HG02623 (cell line): ENCODE measurements around the gene HECTD1.
A peak's percentile ranks its signal among the peaks of the same experiment; 100 is the strongest.
"Not testable (repeated sequence)": the region's sequence is repeated elsewhere in the genome, so short reads cannot be mapped to it uniquely, and the experiment has no call there.

Source experiments
- ATAC-seq: cut with Tn5 transposase; IDR thresholded peaks from one replicate; pipeline ENCODE4 v1.9.1; 2021; ENCODE audit warnings: moderate library complexity; ENCODE audit not compliant: unreplicated experiment

HECTD1 gene

GRCh38 chr14:31207755-31208545, at the start of gene HECTD1:
Gene HECTD1, minus strand, starts transcription at chr14:31207793. Its CDS starts 1,857 bp downstream, at chr14:31205936.
- peak; percentile 57 for ATAC-seq

- ATAC-seq, result no peak
Measured at GRCh38 chr14:31257244-31257553, 49.6 kb upstream of the HECTD1 start.

- no peak for ATAC-seq
Measured at GRCh38 chr14:31256534-31257243, 49.1 kb upstream of the HECTD1 start.

GRCh38 chr14:31255918-31256317, 48.3 kb upstream of the HECTD1 start:
- ATAC-seq, result not testable (repeated sequence)

GRCh38 chr14:31255286-31255685, 47.7 kb upstream of the HECTD1 start:
- no peak for ATAC-seq

- no peak for ATAC-seq
Measured at GRCh38 chr14:31253746-31254471, 46.3 kb upstream of the HECTD1 start.

- no peak for ATAC-seq
Measured at GRCh38 chr14:31252865-31253264, 45.3 kb upstream of the HECTD1 start.

- ATAC-seq, result no peak
Measured at GRCh38 chr14:31251028-31251958, 43.7 kb upstream of the HECTD1 start.

- no peak for ATAC-seq
Measured at GRCh38 chr14:31244626-31245025, 37.0 kb upstream of the HECTD1 start.

GRCh38 chr14:31243860-31244259, 36.3 kb upstream of the HECTD1 start:
- ATAC-seq, result no peak

- ATAC-seq, result not testable (repeated sequence)
Measured at GRCh38 chr14:31242161-31242940, 34.8 kb upstream of the HECTD1 start.

- no peak for ATAC-seq
Measured at GRCh38 chr14:31241450-31242114, 34.0 kb upstream of the HECTD1 start.

GRCh38 chr14:31239741-31240140, 32.1 kb upstream of the HECTD1 start:
- ATAC-seq, result no peak

GRCh38 chr14:31235462-31235861, 27.9 kb upstream of the HECTD1 start:
- ATAC-seq, result no peak

- ATAC-seq, result no peak
Measured at GRCh38 chr14:31232081-31232480, 24.5 kb upstream of the HECTD1 start.

GRCh38 chr14:31231272-31231671, 23.7 kb upstream of the HECTD1 start:
- not testable (repeated sequence) for ATAC-seq

GRCh38 chr14:31230573-31230958, 23.0 kb upstream of the HECTD1 start:
- ATAC-seq, result no peak

- no peak for ATAC-seq
Measured at GRCh38 chr14:31229638-31230572, 22.3 kb upstream of the HECTD1 start.
